NOMO-1 treated with DMSO at 0.1 percent for 48 hours (cell line): ENCODE measurements around the gene PODNL1.

Experiments used
- DNase-seq: peaks from one replicate; lab custom pipeline; 2025; ENCODE audit not compliant: unreplicated experiment; lab: John Stamatoyannopoulos, UW

The PODNL1 gene

GRCh38 chr19:13938301-13939064, at the start of gene PODNL1:
TSS of gene PODNL1 (minus strand) at chr19:13938417. CDS start at chr19:13938181, 236 bp downstream.
- DNase-seq: no peak

- DNase-seq: no peak
These were observed 49.1 kb upstream of the PODNL1 start for GRCh38 chr19:13987101-13987890.

GRCh38 chr19:13986348-13986904, 48.2 kb upstream of the PODNL1 start:
- DNase-seq: peak; percentile 98

GRCh38 chr19:13985771-13986347, 47.6 kb upstream of the PODNL1 start:
- DNase-seq: no peak

- peak; percentile 79 for DNase-seq
These were observed 46.9 kb upstream of the PODNL1 start for GRCh38 chr19:13984875-13985741.

- no peak for DNase-seq
These were observed 46.0 kb upstream of the PODNL1 start for GRCh38 chr19:13984186-13984585.

GRCh38 chr19:13983213-13983889, 45.1 kb upstream of the PODNL1 start:
- no peak for DNase-seq

GRCh38 chr19:13982773-13983172, 44.6 kb upstream of the PODNL1 start:
- DNase-seq: no peak

- no peak for DNase-seq
These were observed 43.8 kb upstream of the PODNL1 start for GRCh38 chr19:13981988-13982501.

- DNase-seq: no peak
These were observed 43.2 kb upstream of the PODNL1 start for GRCh38 chr19:13981467-13981866.

GRCh38 chr19:13981021-13981420, 42.8 kb upstream of the PODNL1 start:
- no peak for DNase-seq

GRCh38 chr19:13980340-13980739, 42.1 kb upstream of the PODNL1 start:
- no peak for DNase-seq

GRCh38 chr19:13979686-13980085, 41.5 kb upstream of the PODNL1 start:
- DNase-seq: no peak

GRCh38 chr19:13979244-13979615, 41.0 kb upstream of the PODNL1 start:
- DNase-seq: no peak

- DNase-seq: no peak
These were observed 40.4 kb upstream of the PODNL1 start for GRCh38 chr19:13978351-13979243.

- no peak for DNase-seq
These were observed 39.6 kb upstream of the PODNL1 start for GRCh38 chr19:13977803-13978202.

- DNase-seq: no peak
These were observed 38.2 kb upstream of the PODNL1 start for GRCh38 chr19:13976446-13976845.

GRCh38 chr19:13975870-13976269, 37.7 kb upstream of the PODNL1 start:
- DNase-seq: no peak

- no peak for DNase-seq
These were observed 35.9 kb upstream of the PODNL1 start for GRCh38 chr19:13974073-13974472.
